Astrocyte of the spinal cord (primary cell): Measurements from ENCODE around the gene DCHS1.

ENCODE experiments used
- DNase-seq: peaks from one replicate; pipeline ENCODE4 v3.0.0; 2011; ENCODE audit warnings: low read depth, low spot score
- H3K4me3 ChIP-seq: 2 replicates; pipeline ENCODE4 v1.5.1; 2011; ENCODE audit warnings: low read depth, mild to moderate bottlenecking, low read length, moderate library complexity
- CTCF ChIP-seq: IDR thresholded peaks from 2 replicates; pipeline ENCODE4 v1.5.1; 2012; ENCODE audit warnings: low read depth, mild to moderate bottlenecking, low read length, inconsistent platforms
- in situ Hi-C: cut with HindIII; loops from 2 replicates; pipeline ENCODE4 v1.10.0; 2017; ENCODE audit warnings: low sequenced_read_pairs

The DCHS1 gene

GRCh38 chr11:6682591-6682935 lies 27.0 kb upstream of the DCHS1 start:
- no peak for TF ChIP-seq CTCF
- in situ Hi-C loops, result no loop called here
- no peak for DNase-seq
- H3K4me3 ChIP-seq, result peak overlapping the region; percentile 98

- peak; percentile 10 for DNase-seq
- in situ Hi-C loops, result no loop called here
- TF ChIP-seq CTCF, result no peak
- peak overlapping the region; percentile 98 for H3K4me3 ChIP-seq
Measured at GRCh38 chr11:6681949-6682348, 26.3 kb upstream of the DCHS1 start.

- no peak overlapping the region for H3K4me3 ChIP-seq
- in situ Hi-C loops, result no loop called here
- DNase-seq, result no peak
- TF ChIP-seq CTCF, result no peak
Measured at GRCh38 chr11:6681505-6681904, 25.9 kb upstream of the DCHS1 start.

- no peak for TF ChIP-seq CTCF
- in situ Hi-C loops, result no loop called here
- DNase-seq, result no peak
- no peak overlapping the region for H3K4me3 ChIP-seq
Measured at GRCh38 chr11:6677018-6677417, 21.4 kb upstream of the DCHS1 start.

GRCh38 chr11:6674862-6675261 lies 19.3 kb upstream of the DCHS1 start:
- DNase-seq, result no peak
- in situ Hi-C loops, result no loop called here
- no peak for TF ChIP-seq CTCF
- H3K4me3 ChIP-seq, result no peak overlapping the region

- no peak overlapping the region for H3K4me3 ChIP-seq
- DNase-seq, result no peak
- in situ Hi-C loops, result no loop called here
- TF ChIP-seq CTCF, result no peak
Measured at GRCh38 chr11:6674219-6674597, 18.6 kb upstream of the DCHS1 start.
